ENCODE results near the gene ARFGAP1.

- TF ChIP-seq POLR2AphosphoS5 (IDR thresholded peaks at IDR 0.05; ENCODE audit: low read depth, low read length) = no peak
- no peak for TF ChIP-seq POLR2A (IDR thresholded peaks at IDR 0.05; ENCODE audit: low read depth, low read length)
- no peak for TF ChIP-seq TAF1 (IDR thresholded peaks at IDR 0.05; ENCODE audit: low read depth, low read length)
- no peak for TF ChIP-seq PAX5 (IDR thresholded peaks at IDR 0.05; ENCODE audit: insufficient read depth, low read length, severe bottlenecking)
These were observed 65.3 kb downstream of the ARFGAP1 start for GRCh38 chr20:63337786-63338420.

Measured in GM12891 (cell line).